DND-41 (cell line): ENCODE measurements around the gene ADAMTSL3.

ENCODE experiments used
- ATAC-seq: fragments of 200-7000 bp; cut with Tn5 transposase; 3 replicates; pipeline ENCODE4 v1.9.1; 2021; ENCODE audit warnings: low read depth; ENCODE audit not compliant: insufficient read depth
- DNase-seq: peaks from one replicate; pipeline ENCODE4 v3.0.0-alpha.2; 2020
- H2AFZ ChIP-seq: 2 replicates; pipeline ENCODE4 v1.6.0; 2012; ENCODE audit warnings: low read depth, low read length
- H3K27ac ChIP-seq: 2 replicates; pipeline ENCODE4 v1.5.1; 2012; ENCODE audit warnings: low read length, inconsistent platforms
- H3K27me3 ChIP-seq: fragments of 200-600 bp; sonication (generic); 2 replicates; pipeline ENCODE4 v1.6.0; 2012; ENCODE audit warnings: low read length, mild to moderate bottlenecking, inconsistent platforms; ENCODE audit not compliant: insufficient read depth, poor library complexity
- H3K36me3 ChIP-seq: 2 replicates; pipeline ENCODE4 v1.5.1; 2012; ENCODE audit warnings: low read length, inconsistent platforms; ENCODE audit not compliant: insufficient read depth
- H3K4me1 ChIP-seq: 2 replicates; pipeline ENCODE4 v1.5.1; 2012; ENCODE audit warnings: mild to moderate bottlenecking, low read length; ENCODE audit not compliant: insufficient read depth
- H3K4me2 ChIP-seq: 2 replicates; pipeline ENCODE4 v1.6.0; 2012; ENCODE audit warnings: mild to moderate bottlenecking, moderate library complexity, low read length, inconsistent platforms; ENCODE audit not compliant: insufficient read depth
- H3K4me3 ChIP-seq, 2 experiments: fragments of 200-600 bp in 1 of 2; shearing (Covaris generic) in 1 of 2; 2 replicates each; pipeline ENCODE4 v1.5.1; 2012 to 2016; ENCODE audit warnings: inconsistent platforms in 2 of 2, low read length in 2 of 2, mild to moderate bottlenecking in 2 of 2, low read depth in 1 of 2, moderate library complexity in 1 of 2
- H3K79me2 ChIP-seq: 2 replicates; pipeline ENCODE4 v1.6.0; 2012; ENCODE audit warnings: low read length, inconsistent platforms; ENCODE audit not compliant: insufficient read depth
- H3K9ac ChIP-seq: 2 replicates; pipeline ENCODE4 v1.6.0; 2012; ENCODE audit warnings: low read depth, mild to moderate bottlenecking, inconsistent platforms, low read length, moderate library complexity
- H3K9me3 ChIP-seq: 2 replicates; pipeline ENCODE4 v1.5.1; 2012; ENCODE audit warnings: low read length, moderate library complexity, mild to moderate bottlenecking, inconsistent platforms; ENCODE audit not compliant: insufficient read depth, severe bottlenecking
- H4K20me1 ChIP-seq: 2 replicates; pipeline ENCODE4 v1.6.0; 2012; ENCODE audit warnings: low read length; ENCODE audit not compliant: insufficient read depth
- EZH2 ChIP-seq: IDR thresholded peaks from 3 replicates; pipeline ENCODE4 v1.6.1; 2012; ENCODE audit warnings: borderline replicate concordance, low read depth, mild to moderate bottlenecking, moderate library complexity, low read length, inconsistent platforms; ENCODE audit not compliant: severe bottlenecking
- TF ChIP-seq, protein P1 (sequence below): IDR thresholded peaks from 2 replicates; pipeline ENCODE4 v1.5.1; 2012; ENCODE audit warnings: borderline replicate concordance, low read length, moderate library complexity, mild to moderate bottlenecking; ENCODE audit not compliant: poor library complexity, severe bottlenecking; ENCODE audit errors: extremely low read depth

ADAMTSL3 gene

DNA sequence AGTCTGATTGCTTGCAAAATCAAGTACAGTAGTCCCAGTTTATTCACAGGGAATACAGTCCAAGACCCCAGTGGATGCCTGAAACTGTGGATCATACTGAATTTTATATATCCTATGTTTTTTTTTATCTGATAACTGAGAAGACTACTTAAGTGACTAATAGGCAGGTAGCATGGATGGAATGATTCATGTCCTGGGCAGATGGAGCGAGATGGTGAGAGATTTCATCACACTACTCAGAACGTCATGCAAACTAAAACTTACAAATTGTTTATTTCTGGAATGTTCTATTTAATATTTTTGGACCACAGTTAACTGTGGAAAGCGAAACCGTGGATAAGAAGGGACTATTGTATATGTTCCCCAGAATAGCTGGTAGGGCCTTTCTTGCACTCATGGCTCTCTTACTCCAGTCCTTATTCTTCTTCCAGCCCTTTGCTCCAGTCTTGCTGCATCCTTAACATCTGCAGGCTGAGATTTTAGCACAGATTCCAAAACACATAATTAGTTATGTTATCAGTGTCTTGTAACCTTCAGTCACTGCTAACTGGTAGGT lies 290.0 kb downstream of the ADAMTSL3 start:
- Histone ChIP-seq H4K20me1 (no peaks in the 10 kb centered on the region), H3K4me1 (no peaks in the 10 kb centered on the region), H3K4me2 (no peak overlapping the region), H3K4me3 (no peak overlapping the region), H3K79me2 (no peaks in the 10 kb centered on the region), H3K9me3 (no peaks in the 10 kb centered on the region), H3K27ac (no peak overlapping the region), H3K36me3 (no peaks in the 10 kb centered on the region), H2AFZ (no peak overlapping the region), H3K9ac (no peak overlapping the region), H3K27me3 (no peaks in the 10 kb centered on the region)
- TF ChIP-seq, protein P1, sequence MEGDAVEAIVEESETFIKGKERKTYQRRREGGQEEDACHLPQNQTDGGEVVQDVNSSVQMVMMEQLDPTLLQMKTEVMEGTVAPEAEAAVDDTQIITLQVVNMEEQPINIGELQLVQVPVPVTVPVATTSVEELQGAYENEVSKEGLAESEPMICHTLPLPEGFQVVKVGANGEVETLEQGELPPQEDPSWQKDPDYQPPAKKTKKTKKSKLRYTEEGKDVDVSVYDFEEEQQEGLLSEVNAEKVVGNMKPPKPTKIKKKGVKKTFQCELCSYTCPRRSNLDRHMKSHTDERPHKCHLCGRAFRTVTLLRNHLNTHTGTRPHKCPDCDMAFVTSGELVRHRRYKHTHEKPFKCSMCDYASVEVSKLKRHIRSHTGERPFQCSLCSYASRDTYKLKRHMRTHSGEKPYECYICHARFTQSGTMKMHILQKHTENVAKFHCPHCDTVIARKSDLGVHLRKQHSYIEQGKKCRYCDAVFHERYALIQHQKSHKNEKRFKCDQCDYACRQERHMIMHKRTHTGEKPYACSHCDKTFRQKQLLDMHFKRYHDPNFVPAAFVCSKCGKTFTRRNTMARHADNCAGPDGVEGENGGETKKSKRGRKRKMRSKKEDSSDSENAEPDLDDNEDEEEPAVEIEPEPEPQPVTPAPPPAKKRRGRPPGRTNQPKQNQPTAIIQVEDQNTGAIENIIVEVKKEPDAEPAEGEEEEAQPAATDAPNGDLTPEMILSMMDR = no peak
- TF ChIP-seq EZH2 = no peak
- ATAC-seq (no peak), DNase-seq (no peak)

DNA sequence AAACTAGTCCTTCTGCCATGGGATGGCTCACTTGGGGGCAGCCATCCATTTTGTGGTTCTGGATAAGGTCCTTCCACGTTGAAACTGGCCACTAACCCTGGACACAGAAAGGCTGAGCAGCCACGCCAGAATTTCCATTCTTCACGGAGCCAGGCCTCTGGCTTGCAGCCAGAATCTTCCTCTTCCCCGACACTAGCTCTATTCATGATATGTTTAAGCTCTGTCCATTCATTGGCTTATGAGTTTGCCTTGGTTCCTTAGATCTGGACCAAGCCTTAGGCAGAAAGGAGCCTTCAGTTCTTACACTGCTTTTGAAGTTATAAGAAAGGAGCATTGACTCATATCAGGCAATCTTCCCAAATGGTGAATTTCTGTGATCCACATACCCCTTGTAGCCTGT lies 293.2 kb downstream of the ADAMTSL3 start:
- Histone ChIP-seq H4K20me1 (no peaks in the 10 kb centered on the region), H3K27ac (no peak overlapping the region), H3K4me1 (no peaks in the 10 kb centered on the region), H3K9ac (no peak overlapping the region), H3K27me3 (no peaks in the 10 kb centered on the region), H3K36me3 (no peaks in the 10 kb centered on the region), H3K79me2 (no peaks in the 10 kb centered on the region), H3K9me3 (no peaks in the 10 kb centered on the region), H3K4me3 (no peak overlapping the region), H3K4me2 (no peak overlapping the region), H2AFZ (no peak overlapping the region)
- DNase-seq (no peak), ATAC-seq (no peak)
- TF ChIP-seq, protein P1 = no peak
- TF ChIP-seq EZH2 = no peak

DNA sequence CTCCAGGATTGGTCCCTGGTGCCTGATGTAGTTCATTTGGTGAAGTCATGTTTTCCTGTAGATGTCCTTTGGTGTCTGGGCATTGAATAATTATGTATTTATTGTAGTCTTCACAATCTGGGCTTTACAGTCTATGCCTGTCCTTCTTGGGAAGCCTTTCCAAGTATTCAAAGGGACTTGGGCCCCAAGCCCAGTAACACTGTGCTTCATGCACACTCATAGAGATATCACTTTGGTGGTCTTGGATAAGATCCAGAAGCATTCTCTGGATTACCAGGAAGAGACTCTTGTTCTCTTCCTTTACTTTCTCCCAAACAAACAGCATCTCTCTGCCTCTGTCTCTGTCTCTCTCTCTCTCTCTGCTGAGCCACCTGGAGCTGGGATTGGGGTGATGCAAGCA lies 300.6 kb downstream of the ADAMTSL3 start:
- TF ChIP-seq, protein P1 = no peak
- no peak for TF ChIP-seq EZH2
- Histone ChIP-seq H2AFZ (no peak overlapping the region), H3K79me2 (no peaks in the 10 kb centered on the region), H3K4me3 (no peak overlapping the region), H3K9me3 (no peaks in the 10 kb centered on the region), H3K36me3 (no peaks in the 10 kb centered on the region), H3K9ac (no peak overlapping the region), H3K4me1 (no peaks in the 10 kb centered on the region), H3K27me3 (no peaks in the 10 kb centered on the region), H4K20me1 (no peaks in the 10 kb centered on the region), H3K4me2 (no peak overlapping the region), H3K27ac (no peak overlapping the region)
- no peak for ATAC-seq
- DNase-seq = no peak
